Measurements from ENCODE around the gene GRIP2.

GRCh38 chr3:14461006-14461747 lies 79.0 kb downstream of the GRIP2 start:
- TF ChIP-seq CTCF (IDR thresholded peaks at IDR 0.05) (no peak), POLR2AphosphoS5 (IDR thresholded peaks at IDR 0.05) (no peak)
